ENCODE measurements around the gene EOLA1. TPM values are rescaled to one million over a fixed set of nuclear protein-coding genes. Genes with fewer than 3 reads are reported as not detected.

The EOLA1 gene
- total RNA-seq, 1 experiment from 2014 or later: 7.9 TPM

DNA sequence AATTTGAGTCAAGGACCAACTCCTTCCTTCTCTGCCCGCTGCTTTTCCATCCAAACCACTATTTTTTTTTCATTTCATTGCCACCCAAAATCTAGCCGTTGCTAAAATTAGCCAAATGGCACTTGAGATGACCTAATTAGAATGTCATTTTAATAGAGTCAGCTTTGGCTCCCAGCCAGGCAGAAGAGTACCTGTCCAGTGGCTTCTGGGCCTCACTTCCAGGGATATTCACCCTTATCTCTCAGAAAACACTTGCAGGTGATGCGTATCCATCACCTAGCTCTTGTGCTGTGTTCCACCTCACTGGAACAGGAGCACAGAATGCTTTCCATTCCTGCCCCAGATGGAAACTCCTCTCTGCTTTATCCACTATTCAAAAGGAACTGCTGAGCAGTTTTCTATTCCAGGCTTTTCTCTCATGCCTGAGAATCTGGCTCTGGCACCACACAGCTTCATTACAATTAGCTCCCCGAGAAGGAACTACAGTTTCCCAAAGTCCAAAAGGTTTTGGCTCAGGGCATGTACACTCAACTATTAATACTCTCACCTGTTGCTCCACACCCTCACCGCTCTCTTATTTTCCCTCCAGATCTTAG, 28.0 kb downstream of the EOLA1 start:
- no peak overlapping the region for H2BK5ac ChIP-seq (ENCODE audit: insufficient read length, low read length)
- no peak overlapping the region for H3K9ac ChIP-seq (ENCODE audit: extremely low read depth, insufficient read length, low read length)
- H3K9me3 ChIP-seq (ENCODE audit: control insufficient read depth, low read depth, low read length): peaks cover 48% of the 10 kb centered on the region
- no peak overlapping the region for H2BK120ac ChIP-seq (ENCODE audit: low read depth, low read length, poor library complexity, severe bottlenecking)
- H3K18ac ChIP-seq (ENCODE audit: insufficient read length, low read depth, low read length): no peak overlapping the region
- no peaks in the 10 kb centered on the region for H3K27me3 Mint-ChIP-seq (ENCODE audit: low read depth)
- H4K91ac ChIP-seq (ENCODE audit: insufficient read length, low read depth, low read length): no peak overlapping the region
- no peak overlapping the region for H2AK5ac ChIP-seq (ENCODE audit: insufficient read length, low read length)
- no CpG with 5 or more reads among the region's 5 CpGs for WGBS (ENCODE audit: extremely low coverage, insufficient read length, low lambda C conversion rate)
- no peak overlapping the region for H2BK15ac ChIP-seq (ENCODE audit: low read depth, low read length)
- H3K56ac ChIP-seq (ENCODE audit: insufficient read length, low read depth, low read length): no peak overlapping the region
- no peak overlapping the region for H2BK20ac ChIP-seq (ENCODE audit: low read depth, low read length, poor library complexity, severe bottlenecking)
- peaks cover 26 to 40% of the 10 kb centered on the region in 2 experiments for H3K4me1 Mint-ChIP-seq
- H3K4ac ChIP-seq (ENCODE audit: low read depth, low read length): no peak overlapping the region
- H3T11ph ChIP-seq (ENCODE audit: low read length): no peak overlapping the region
- no peak overlapping the region for H2AFZ ChIP-seq (ENCODE audit: low read length)
- H3K27ac ChIP-seq (ENCODE audit: insufficient read length, low read depth, low read length): no peak overlapping the region
- no peak overlapping the region for H3K4me2 ChIP-seq (ENCODE audit: insufficient read depth, insufficient read length, low read length)
- TF ChIP-seq CTCF (conservative IDR thresholded peaks at IDR 0.05): no peak
- H3K36me3 Mint-ChIP-seq (ENCODE audit: insufficient read depth in 1 of 3, low read depth in 3 of 3): peaks cover 0 to 4% (median 0%) of the 10 kb centered on the region in 3 experiments; a peak in 1 of 7 replicates
- H3K4me1 ChIP-seq (ENCODE audit: insufficient read depth, low read length): no peaks in the 10 kb centered on the region
- no peak for DNase-seq
- peaks cover 57 to 61% of the 10 kb centered on the region in 2 experiments for H3K9me3 Mint-ChIP-seq
- H3K14ac ChIP-seq (ENCODE audit: insufficient read depth, low read length): no peak overlapping the region
- no peak overlapping the region for H3K4me3 Mint-ChIP-seq
- no peaks in the 10 kb centered on the region for H3K27me3 ChIP-seq (ENCODE audit: insufficient read depth, low read length)
- H3K79me1 ChIP-seq (ENCODE audit: insufficient read depth, low read depth, low read length, poor library complexity, severe bottlenecking): no peaks in the 10 kb centered on the region
- no peaks in the 10 kb centered on the region for H3K79me2 ChIP-seq (ENCODE audit: insufficient read depth, low read length)
- H4K20me1 ChIP-seq (ENCODE audit: control insufficient read depth, insufficient read depth, insufficient read length): no peaks in the 10 kb centered on the region
- no peak overlapping the region for H3K23ac ChIP-seq (ENCODE audit: insufficient read length, low read depth, low read length)
- no peak overlapping the region for H3K27ac Mint-ChIP-seq
- H4K8ac ChIP-seq (replicated peaks; ENCODE audit: insufficient read length, low read depth, low read length): no peak overlapping the region
- H3K23me2 ChIP-seq (ENCODE audit: insufficient read length, low read depth, low read length, poor library complexity, severe bottlenecking): no peaks in the 10 kb centered on the region
- no peak overlapping the region for H4K5ac ChIP-seq (ENCODE audit: insufficient read length, low read depth, low read length)
- H2BK12ac ChIP-seq (ENCODE audit: insufficient read length, low read depth, low read length): no peak overlapping the region

Measured in H9 (cell line).